SKM-1 treated with dmso at 0.1 percent for 144 hours (cell line): ENCODE data around the gene AADAC.
A peak's percentile ranks its signal among the peaks of the same experiment; 100 is the strongest.
"Not testable (repeated sequence)": the region's sequence is repeated elsewhere in the genome, so short reads cannot be mapped to it uniquely, and the experiment has no call there.

ENCODE experiments used
- DNase-seq: peaks from one replicate; lab custom pipeline; 2025; ENCODE audit not compliant: unreplicated experiment; lab: John Stamatoyannopoulos, UW

AADAC gene

DNA sequence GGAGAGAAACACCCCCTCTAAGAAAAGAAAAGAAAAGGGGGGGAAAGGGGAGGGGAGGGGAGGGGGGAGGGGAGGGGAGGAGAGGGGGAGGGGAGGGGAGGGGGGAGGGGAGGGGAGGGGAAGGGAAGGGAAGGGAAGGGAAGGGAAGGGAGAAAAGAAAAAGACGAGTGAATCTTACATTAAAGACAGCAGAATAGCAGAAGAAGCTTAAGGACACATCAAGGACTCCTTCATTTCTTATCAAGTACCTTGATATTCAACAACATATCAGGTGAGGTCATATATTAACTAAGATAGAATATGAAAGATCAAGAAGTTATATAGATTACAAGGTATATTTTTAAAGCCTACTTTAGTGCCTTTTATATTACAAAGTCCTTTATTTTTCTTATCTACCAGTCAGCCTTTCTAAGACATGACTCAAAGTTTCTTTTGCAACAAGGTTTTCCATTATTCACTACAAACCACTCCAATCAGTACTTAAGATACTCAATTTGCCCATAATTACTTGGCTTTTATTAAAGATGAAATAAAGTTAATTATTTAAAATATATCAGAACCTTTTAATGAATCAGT is 17.7 kb upstream of the AADAC start:
- DNase-seq, result no peak

DNA sequence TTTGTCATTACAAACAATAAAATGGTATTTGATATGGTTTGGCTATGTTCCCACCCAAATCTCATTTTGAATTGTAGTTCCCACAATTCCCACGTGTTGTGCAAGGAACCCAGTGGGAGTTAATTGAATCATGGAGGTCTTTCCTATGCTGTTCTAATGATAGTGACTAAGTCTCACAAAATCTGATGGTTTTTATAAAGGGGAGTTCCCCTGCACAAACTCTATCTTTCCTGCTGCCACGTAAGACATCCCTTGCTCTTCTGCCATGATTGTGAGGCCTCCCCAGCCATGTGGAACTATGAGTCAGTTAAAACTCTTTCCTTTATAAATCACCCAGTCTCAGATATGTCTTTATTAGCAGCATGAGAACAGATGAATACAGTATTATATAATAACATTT is 15.4 kb upstream of the AADAC start:
- DNase-seq, result no peak

GRCh38 chr3:151800431-151800830 is 13.5 kb upstream of the AADAC start:
- no peak for DNase-seq

DNA sequence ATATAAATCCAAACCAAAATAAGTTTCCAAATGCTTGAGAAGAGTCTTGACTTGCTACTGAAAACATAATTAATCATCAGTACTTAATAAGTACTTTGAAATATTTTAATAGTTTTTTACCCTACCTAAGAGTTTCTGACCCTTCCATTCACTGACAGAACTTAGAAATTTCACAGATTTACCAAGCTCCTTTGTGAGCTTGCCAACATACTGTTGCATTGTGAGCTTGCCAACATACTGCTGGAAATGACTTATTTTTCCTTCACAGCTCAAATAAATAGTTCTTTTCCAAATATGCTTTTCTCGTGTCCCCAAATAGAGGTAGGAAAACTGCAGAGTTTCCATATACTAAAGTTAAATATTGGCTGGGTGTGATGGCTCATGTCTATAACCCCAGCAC is 9.6 kb upstream of the AADAC start:
- DNase-seq, result no peak

DNA sequence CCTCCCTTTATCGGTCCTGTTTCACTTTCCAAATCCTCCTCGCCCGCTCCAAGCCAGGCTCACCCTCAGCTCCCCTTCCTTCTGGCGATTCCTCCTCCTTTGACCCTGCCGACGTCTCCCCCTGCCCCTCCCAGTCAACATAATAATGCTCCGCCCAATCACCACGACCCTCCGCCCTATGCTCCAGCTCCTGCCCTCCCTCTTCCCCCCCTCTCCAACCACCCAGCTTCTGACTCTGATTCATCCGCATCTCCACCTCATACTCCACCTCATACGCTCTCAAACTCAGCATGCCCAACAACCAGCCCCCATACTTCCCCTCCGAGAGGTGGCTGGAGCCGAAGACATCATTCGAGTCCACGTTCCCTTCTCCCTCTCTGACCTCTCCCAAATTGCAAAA is 7.1 kb upstream of the AADAC start:
- DNase-seq, result no peak

- DNase-seq, result not testable (repeated sequence)
Measured at GRCh38 chr3:151808926-151809325, 5.0 kb upstream of the AADAC start.

DNA sequence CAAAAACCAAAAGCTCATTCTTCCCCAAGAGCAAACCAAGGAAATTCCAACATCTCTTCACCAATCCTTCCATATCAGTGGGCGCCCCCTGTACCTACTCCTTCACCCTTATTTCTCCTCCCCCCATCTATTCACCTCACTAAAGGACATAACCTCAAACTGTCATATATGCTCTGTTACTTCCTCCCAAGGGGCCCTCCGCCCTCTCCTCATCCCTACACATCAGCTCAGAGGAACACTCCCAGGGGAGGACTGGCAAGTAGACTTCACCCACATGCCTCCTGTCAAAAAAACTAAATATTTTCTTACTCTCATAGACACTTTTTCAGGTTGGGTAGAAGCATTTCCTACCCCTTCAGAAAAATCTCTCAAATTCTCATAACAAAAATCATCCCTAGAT is 2.4 kb upstream of the AADAC start:
- no peak for DNase-seq

DNA sequence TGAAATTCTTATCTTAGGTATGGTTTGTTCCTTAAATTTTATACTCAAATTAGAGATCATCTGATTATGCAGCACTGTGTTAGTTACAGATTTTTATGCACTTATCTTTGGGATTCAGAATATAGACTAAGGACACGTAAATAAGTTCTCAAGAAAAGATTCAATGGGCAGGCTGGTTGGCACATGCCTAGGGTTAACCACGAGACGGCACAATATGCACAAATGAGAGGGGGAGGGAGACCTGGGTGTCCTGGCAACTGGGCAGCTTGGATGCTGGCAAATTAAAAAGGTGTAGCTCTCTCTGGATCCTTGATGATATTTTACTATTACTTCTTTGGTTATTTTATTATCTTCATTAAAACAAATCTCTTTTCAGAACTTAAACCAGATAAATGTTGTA is 672 bp downstream of the AADAC start:
- DNase-seq, result no peak

DNA sequence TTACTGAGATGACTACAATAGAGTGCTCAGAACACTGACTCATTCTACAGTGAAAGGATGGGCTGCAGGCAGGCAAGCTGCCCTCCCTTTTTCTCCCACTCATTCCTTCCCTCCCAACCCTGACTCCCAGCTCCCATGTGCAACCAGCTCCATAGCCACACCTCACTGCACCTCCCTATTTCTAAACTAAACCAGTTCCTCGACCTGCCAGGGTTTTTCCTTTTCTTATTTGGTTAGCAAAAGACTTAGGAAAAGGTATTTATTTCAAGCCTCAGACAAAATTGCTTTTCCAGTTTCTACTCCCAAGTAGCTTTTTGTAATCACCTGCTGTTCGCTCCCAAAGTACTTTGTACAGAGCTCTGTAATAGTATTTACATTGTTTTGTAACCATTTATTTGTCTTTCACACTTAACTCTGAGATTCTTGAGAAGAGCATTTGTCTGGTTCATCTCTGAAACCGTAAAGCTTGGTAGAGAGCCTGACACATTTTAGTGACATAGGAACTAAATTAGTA is 2.2 kb downstream of the AADAC start:
- no peak for DNase-seq

- no peak for DNase-seq
Measured at GRCh38 chr3:151817473-151817872, 3.6 kb downstream of the AADAC start.

DNA sequence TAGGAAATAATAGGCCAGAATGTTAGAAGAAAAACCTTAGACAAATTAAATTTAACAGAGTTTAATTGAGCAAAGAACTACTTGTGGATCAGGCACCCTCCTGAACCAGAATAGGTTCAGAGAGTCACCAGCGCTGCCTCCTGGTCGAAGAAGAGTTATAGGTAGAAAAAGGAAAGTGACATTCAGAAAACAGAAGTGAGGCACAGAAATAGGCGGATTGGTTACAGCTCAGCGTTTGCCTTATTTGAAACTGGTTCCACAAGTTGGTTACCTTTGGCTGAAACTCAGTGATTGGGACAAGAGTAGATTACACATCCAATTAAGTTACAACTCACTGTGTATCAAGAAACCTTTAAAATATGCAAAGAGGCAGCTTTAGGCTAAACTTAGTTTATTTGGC is 4.4 kb downstream of the AADAC start:
- no peak for DNase-seq

GRCh38 chr3:151819910-151820309 is 6.0 kb downstream of the AADAC start:
- DNase-seq, result no peak

DNA sequence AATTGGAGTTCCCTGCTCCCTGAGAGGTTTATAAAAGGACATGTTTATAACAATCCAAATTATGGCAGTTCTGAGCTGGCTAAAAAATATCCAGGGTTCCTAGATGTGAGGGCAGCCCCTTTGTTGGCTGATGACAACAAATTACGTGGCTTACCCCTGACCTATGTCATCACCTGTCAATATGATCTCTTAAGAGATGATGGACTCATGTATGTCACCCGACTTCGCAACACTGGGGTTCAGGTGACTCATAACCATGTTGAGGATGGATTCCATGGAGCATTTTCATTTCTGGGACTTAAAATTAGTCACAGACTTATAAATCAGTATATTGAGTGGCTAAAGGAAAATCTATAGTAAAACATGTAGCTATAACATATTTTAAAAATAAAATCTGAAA is 13.9 kb downstream of the AADAC start:
- no peak for DNase-seq

DNA sequence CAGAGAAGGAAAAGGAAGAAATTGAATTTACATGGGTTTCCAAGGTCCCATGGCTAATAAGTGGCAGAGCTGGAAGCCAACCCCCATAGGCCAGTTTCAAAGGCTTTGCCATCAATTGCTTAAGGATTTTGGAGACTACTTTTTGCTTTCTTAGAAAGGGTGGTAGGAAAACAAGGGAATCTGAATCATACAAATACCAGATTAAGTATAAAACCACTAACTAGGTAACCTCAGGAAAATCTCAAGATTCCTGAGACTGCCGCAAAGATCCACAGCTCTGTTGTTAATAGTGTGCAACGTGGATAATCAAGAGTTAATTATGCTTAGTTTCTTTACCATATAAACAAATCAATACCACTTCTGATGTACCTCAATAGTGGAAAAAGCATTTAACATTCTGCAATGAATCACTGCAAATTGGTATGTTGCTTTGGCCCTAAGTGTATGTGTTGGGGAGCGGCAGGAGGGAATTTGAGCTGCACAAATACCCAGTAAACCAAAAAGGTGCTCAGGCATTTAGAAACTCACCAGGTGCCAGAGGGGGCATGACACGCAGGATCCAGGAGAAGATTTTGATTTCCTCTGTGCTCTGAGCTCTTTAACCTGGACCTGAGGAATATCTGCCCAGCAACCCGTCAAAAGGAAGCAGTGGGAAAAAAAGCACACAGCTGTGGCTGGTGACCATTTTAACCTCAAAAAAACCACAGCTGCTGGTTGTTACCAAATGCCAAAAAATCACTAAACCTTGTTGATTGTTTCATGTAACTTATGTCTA is 22.0 kb downstream of the AADAC start:
- DNase-seq, result no peak

DNA sequence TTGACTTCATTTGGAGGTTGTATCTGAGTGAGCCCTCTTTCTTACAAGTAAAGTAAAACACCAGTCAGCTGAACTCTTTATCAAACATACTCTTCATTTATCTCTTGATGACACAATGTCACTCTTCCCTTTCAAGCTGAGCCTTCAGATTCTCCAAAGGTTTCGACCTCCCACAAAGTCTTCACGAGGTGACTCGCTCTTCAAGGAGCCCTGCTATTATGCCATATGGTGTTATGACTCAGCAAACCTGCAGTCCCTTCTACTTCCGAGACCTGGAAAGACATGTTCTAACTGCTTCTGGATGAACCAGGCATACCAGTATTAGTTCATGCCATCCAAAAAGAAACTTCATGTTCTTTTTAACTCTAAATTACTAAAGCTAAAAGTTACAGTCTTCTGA is 23.1 kb downstream of the AADAC start:
- DNase-seq, result peak; percentile 21

DNA sequence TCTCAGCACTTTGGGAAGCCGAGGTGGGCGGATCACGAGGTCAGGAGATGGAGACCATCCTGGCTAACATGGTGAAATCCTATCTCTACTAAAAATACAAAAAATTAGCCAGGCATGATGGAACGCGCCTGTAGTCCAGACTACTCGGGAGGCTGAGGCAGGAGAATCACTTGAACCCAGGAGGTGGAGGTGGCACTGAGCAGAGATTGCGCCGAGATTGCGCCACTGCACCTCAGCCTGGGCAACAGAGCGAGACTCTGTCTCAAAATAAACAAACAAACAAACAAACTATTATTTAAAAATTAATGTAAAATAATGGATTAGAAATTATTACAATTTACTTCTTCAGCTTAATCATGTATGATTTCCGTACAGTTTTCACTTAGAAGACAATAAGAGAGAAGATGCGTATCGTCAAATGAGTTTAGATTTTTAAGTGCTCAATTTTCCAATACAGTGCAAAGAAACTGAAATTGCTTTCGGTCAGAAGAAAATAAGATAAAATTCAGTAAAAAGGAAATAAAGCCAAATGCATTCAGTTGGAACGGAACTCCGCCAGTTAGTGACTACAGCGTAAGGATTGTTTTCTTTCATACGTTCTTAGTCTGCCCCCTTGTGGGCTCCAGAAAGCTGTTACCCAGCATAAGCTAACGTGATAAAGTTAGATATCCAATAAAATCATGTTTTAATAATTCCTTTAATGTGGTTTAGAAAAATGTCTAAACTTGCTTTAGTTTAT is 24.8 kb downstream of the AADAC start:
- peak; percentile 80 for DNase-seq

- no peak for DNase-seq
Measured at GRCh38 chr3:151839313-151839631, 25.4 kb downstream of the AADAC start.

- no peak for DNase-seq
Measured at GRCh38 chr3:151841801-151842200, 27.9 kb downstream of the AADAC start.

DNA sequence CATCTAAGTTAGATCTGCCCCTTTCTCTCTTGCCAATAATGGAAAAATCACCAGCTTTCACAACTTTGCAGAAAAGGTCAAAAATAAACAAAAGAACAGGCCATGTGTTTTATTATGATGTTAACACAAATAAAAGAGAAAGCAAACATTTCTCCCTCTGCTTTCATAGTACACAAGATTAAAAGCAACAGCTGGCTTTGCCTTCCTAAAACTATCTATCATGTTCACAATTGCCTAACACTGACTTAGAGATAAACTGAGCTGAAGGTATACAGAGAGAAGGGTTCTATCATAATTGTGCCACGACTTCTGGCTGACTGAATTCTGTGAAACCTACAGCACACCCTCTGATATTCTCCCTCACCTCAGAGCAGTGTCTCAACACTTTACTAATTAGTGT is 29.4 kb downstream of the AADAC start:
- no peak for DNase-seq

DNA sequence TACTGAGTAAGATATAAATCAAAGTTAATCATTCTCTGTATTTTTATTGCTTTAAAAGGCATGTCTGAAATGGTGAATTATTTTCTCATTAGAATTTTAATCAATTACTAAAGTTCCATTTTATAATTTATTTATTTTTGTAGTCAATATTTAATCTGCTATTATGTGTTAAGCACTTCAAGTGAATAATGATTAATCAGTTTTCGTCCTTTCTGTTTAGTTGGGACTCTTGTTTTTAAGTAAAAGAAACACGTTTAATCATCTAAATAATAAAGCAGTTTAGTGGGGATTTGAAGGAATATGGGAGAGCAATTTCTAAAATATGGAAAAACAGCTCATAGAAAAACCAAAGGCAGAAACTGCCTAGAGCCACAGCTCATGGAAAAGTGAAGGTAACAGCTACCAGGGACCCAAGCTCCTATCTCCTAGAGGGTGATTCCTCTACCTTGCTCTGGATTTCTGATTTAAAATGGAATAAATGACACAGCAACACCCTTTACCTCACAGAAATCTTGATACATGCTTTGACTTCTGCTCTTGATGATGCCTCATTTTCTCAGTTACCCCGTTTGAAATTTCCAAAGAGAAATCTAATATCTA is 31.5 kb downstream of the AADAC start:
- no peak for DNase-seq

DNA sequence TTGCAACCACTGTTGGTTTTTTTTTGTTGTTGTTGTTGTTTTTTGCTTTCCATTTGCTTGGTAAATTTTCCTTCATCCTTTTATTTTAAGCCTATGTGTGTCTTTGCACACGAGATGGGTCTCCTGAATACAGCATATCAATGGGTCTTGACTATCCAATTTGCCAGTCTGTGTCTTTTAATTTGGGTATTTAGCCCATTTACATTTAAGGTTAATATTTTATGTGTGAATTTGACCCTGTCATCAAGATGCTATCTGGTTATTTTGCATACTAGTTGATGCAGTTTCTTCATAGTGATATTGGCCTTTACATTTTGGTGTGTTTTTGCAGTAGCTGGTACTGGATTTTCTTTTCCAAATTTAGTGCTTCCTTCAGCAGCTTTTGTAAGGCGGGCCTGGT is 36.1 kb downstream of the AADAC start:
- DNase-seq, result not testable (repeated sequence)
